GM12878 (cell line): ENCODE measurements around the gene CRB2. TPM values are rescaled to one million over a fixed set of nuclear protein-coding genes. Genes with fewer than 3 reads are reported as not detected.

ENCODE experiments used
- ATAC-seq: fragments of 200-7000 bp; cut with Tn5 transposase; 3 replicates; pipeline ENCODE4 v1.9.1; 2020; ENCODE audit warnings: mild to moderate bottlenecking, moderate library complexity
- BruUV-seq: library from RNA; stranded (reverse); fragments of 400-500 nt; replicated peaks from 2 replicates; lab custom pipeline; 2021; lab: Mats Ljungman, UMichigan
- CTCF ChIA-PET: fragments of 300-600 bp; sonication (Branson Sonifier 250); formaldehyde crosslinking; extraction: SDS; loops from one replicate; lab custom pipeline; 2021; ENCODE audit warnings: inconsistent platforms; lab: Yijun Ruan, JAX
- POLR2A ChIA-PET: fragments of 350-600 bp; formaldehyde crosslinking; extraction: SDS; loops from one replicate; lab custom pipeline; 2021; ENCODE audit warnings: inconsistent platforms; lab: Charles Lee
- RAD21 ChIA-PET: fragments of 300-600 bp; sonication (Branson Sonifier 250); formaldehyde crosslinking; loops from one replicate; lab custom pipeline; 2023; ENCODE audit warnings: antibody characterized with exemption; ENCODE audit not compliant: unreplicated experiment; lab: Charles Lee
- SMC1A ChIA-PET: fragments of 300-600 bp; sonication (Branson Sonifier 250); formaldehyde crosslinking; loops from one replicate; lab custom pipeline; 2023; ENCODE audit not compliant: unreplicated experiment, uncharacterized antibody; lab: Charles Lee
- DNase-seq: peaks from one replicate; pipeline ENCODE4 v3.0.0-alpha.2; 2011; ENCODE audit warnings: low read depth, low spot score
- FAIRE-seq: peaks from 3 replicates; lab custom pipeline; 2011; peaks lifted over from hg19 to GRCh38; lab: Jason Lieb, UNC
- H2AFZ ChIP-seq: 2 replicates; pipeline ENCODE4 v1.6.0; 2011; ENCODE audit warnings: low read depth, low read length, control low read depth; ENCODE audit not compliant: control insufficient read depth
- H3K27ac ChIP-seq: 2 replicates; pipeline ENCODE4 v1.5.1; 2011; ENCODE audit warnings: control low read depth; ENCODE audit not compliant: control insufficient read depth, insufficient read depth
- H3K27me3 ChIP-seq, 2 experiments: replicated peaks in 1 of 2; 2 replicates each; pipeline versions ENCODE4 v1.6.0 to v1.6.1; 2011; ENCODE audit warnings: low read length in 1 of 2; ENCODE audit not compliant: control insufficient read depth in 2 of 2, insufficient read depth in 2 of 2
- H3K36me3 ChIP-seq, 2 experiments: 2 replicates each; pipeline ENCODE4 v1.5.1; 2011; ENCODE audit warnings: low read length in 1 of 2; ENCODE audit not compliant: control insufficient read depth in 2 of 2, insufficient read depth in 2 of 2
- H3K4me1 ChIP-seq: 2 replicates; pipeline ENCODE4 v1.6.1; 2011; ENCODE audit warnings: mild to moderate bottlenecking, low read length, moderate library complexity, mixed read lengths; ENCODE audit not compliant: control insufficient read depth, insufficient read depth
- H3K4me2 ChIP-seq: 2 replicates; pipeline ENCODE4 v1.6.0; 2011; ENCODE audit warnings: control low read depth; ENCODE audit not compliant: control insufficient read depth, insufficient read depth
- H3K4me3 ChIP-seq: fragments of 200-600 bp; sonication (generic); 2 replicates; pipeline ENCODE4 v1.5.1; 2016
- H3K79me2 ChIP-seq: 2 replicates; pipeline ENCODE4 v1.6.0; 2011; ENCODE audit warnings: low read length; ENCODE audit not compliant: control insufficient read depth, insufficient read depth
- H3K9ac ChIP-seq: 2 replicates; pipeline ENCODE4 v1.8.0; 2011; ENCODE audit warnings: low read length, control low read depth, mixed read lengths; ENCODE audit not compliant: control insufficient read depth, insufficient read depth
- H3K9me3 ChIP-seq: replicated peaks from 3 replicates; pipeline ENCODE4 v1.5.1; 2011; ENCODE audit warnings: mild to moderate bottlenecking, low read length; ENCODE audit not compliant: control insufficient read depth, insufficient read depth
- H4K20me1 ChIP-seq: 2 replicates; pipeline ENCODE4 v1.6.0; 2011; ENCODE audit not compliant: control insufficient read depth, insufficient read depth
- BACH1 ChIP-seq: fragments of 450-650 bp; IDR thresholded peaks from 2 replicates; pipeline ENCODE4 v1.6.1; 2017; ENCODE audit warnings: mild to moderate bottlenecking, borderline replicate concordance
- CBFB ChIP-seq: IDR thresholded peaks from 2 replicates; pipeline ENCODE4 v1.6.1; 2016; ENCODE audit warnings: antibody characterized with exemption, low read depth
- CEBPZ ChIP-seq: fragments of 150-350 bp; IDR thresholded peaks from 2 replicates; pipeline ENCODE4 v1.6.1; 2016; ENCODE audit warnings: low read depth, low read length
- IKZF1 ChIP-seq: fragments of 450-650 bp; conservative IDR thresholded peaks from 2 replicates; pipeline ENCODE4 v1.6.1; 2017; ENCODE audit warnings: antibody characterized with exemption, mild to moderate bottlenecking
- PAX5 ChIP-seq: IDR thresholded peaks from 2 replicates; pipeline ENCODE4 v1.6.1; 2011; ENCODE audit warnings: low read depth, low read length, borderline replicate concordance
- POLR2A ChIP-seq: IDR thresholded peaks from 2 replicates; pipeline ENCODE4 v1.6.1; 2011; ENCODE audit warnings: low read depth, mild to moderate bottlenecking, low read length
- POLR2AphosphoS5 ChIP-seq: IDR thresholded peaks from 2 replicates; pipeline ENCODE4 v1.6.1; 2011; ENCODE audit warnings: mild to moderate bottlenecking, low read length, inconsistent platforms
- PRDM15 ChIP-seq: fragments of 450-650 bp; formaldehyde crosslinking; IDR thresholded peaks from 2 replicates; pipeline ENCODE4 v1.4.0; 2020; ENCODE audit warnings: mild to moderate bottlenecking, moderate library complexity
- RELB ChIP-seq: fragments of 450-650 bp; IDR thresholded peaks from 2 replicates; pipeline ENCODE4 v1.6.1; 2017; ENCODE audit warnings: low read depth, mild to moderate bottlenecking, moderate library complexity
- ZSCAN29 ChIP-seq: fragments of 450-650 bp; IDR thresholded peaks from 2 replicates; pipeline ENCODE4 v1.6.1; 2017; ENCODE audit warnings: mild to moderate bottlenecking, moderate library complexity
- WGBS: methylation state at CpG from one replicate; pipeline ENCODE4 v1.1.6; 2016; ENCODE audit warnings: low lambda C conversion rate; ENCODE audit not compliant: insufficient replicate concordance, insufficient coverage; ENCODE audit errors: missing lambda C conversion rate; 5-methylcytosine and 5-hydroxymethylcytosine counted together
- in situ Hi-C: fragments of 300-500 bp; cut with MboI; formaldehyde crosslinking; loops from 9 replicates; pipeline ENCODE4 v1.14.3; 2018; ENCODE audit warnings: mixed read lengths
- intact Hi-C: fragments of 100-400 bp; cut with micrococcal nuclease; formaldehyde crosslinking; loops from one replicate; pipeline ENCODE4 v1.14.2; 2022; ENCODE audit not compliant: unreplicated experiment
- polyA plus RNA-seq, 11 experiments: library from polyadenylated mRNA; depleted of rRNA in 4 of 11; unstranded in 6 of 11; stranded (reverse) in 5 of 11; fragments of >200 nt; fragmentation: Nextera tagmentation in 4 of 11; fragmentation: Illumina TruSeq in 1 of 11; extraction: Ambion mirVana in 4 of 11; extraction: Trizol in 1 of 11; gene quantifications; 1 replicate in 1 of 11; 2 replicates in 10 of 11; pipeline versions ENCODE4 v1.2.1 to v1.2.3, GENCODE V29; 2011 to 2016; ENCODE audit warnings: inconsistent platforms in 2 of 11, missing spikeins in 2 of 11, low read depth in 1 of 11
- total RNA-seq, 4 experiments: library from RNA; depleted of rRNA in 3 of 4; stranded (reverse); fragments of >200 nt in 3 of 4; fragmentation: Illumina TruSeq in 1 of 4; extraction: Trizol in 1 of 4; gene quantifications; 2 replicates each; pipeline versions ENCODE4 v1.2.1 to v1.2.3, GENCODE V29; 2013 to 2021

Gene CRB2
- total and polyA plus RNA-seq, 10 of the 15 experiments (the other 5 are each of a cell fraction or from before 2014, with no cell fraction given), result 0.01 to 0.80 (median 0.23) TPM; not detected in 3

GRCh38 chr9:123402981-123403509, 47.0 kb downstream of the CRB2 start (continued):
- TF ChIP-seq CEBPZ (no peak), POLR2AphosphoS5 (no peak)
- TF ChIP-seq, all 136 proteins: peak for 0

GRCh38 chr9:123406016-123406415, 50.0 kb downstream of the CRB2 start:
- no TSS peak for BruUV-seq
- CTCF ChIA-PET, result no interaction called here
- no peaks in the 10 kb centered on the region; the same call in 1 of the 2 replicates for H4K20me1 ChIP-seq
- H3K4me1 ChIP-seq, result no peaks in the 10 kb centered on the region
- H3K9ac ChIP-seq, result no peak overlapping the region
- no peak overlapping the region for H3K27ac ChIP-seq
- no peak overlapping the region for H3K4me2 ChIP-seq
- no peak overlapping the region for H3K4me3 ChIP-seq
- no peak overlapping the region for H2AFZ ChIP-seq
- POLR2A ChIA-PET, result interaction anchor here (0.7 kb wide), 1 partner anchor 218 kb away, joined by 3 read pairs; no protein-coding TSS in a partner anchor
- DNase-seq, result no peak
- 75% methylated on average over 6 of the region's 6 CpGs for WGBS
- in situ Hi-C loops, result no loop called here
- no peaks in the 10 kb centered on the region for H3K79me2 ChIP-seq
- no peaks in the 10 kb centered on the region for H3K9me3 ChIP-seq
- intact Hi-C loops, result loop anchor here (10.0 kb wide), 1 partner anchor 559 kb away; no protein-coding TSS in a partner anchor
- no peak for FAIRE-seq
- no peaks in the 10 kb centered on the region for H3K27me3 ChIP-seq
- H3K36me3 ChIP-seq, result peaks cover 0 to 2% of the 10 kb centered on the region in 2 experiments; a peak in 3 of 4 replicates
- SMC1A ChIA-PET, result no interaction called here
- RAD21 ChIA-PET, result no interaction called here
- no peak for ATAC-seq
- TF ChIP-seq RELB (no peak), ZSCAN29 (no peak), IKZF1 (no peak), BACH1 (no peak), PRDM15 (no peak), CBFB (no peak), PAX5 (no peak), CEBPZ (no peak), POLR2A (no peak)
